Measurements from ENCODE around the gene MUC7. TPM values are rescaled to one million over a fixed set of nuclear protein-coding genes. Genes with fewer than 3 reads are reported as not detected.

MUC7 gene
- total RNA-seq: not detected in 2 replicates

DNA sequence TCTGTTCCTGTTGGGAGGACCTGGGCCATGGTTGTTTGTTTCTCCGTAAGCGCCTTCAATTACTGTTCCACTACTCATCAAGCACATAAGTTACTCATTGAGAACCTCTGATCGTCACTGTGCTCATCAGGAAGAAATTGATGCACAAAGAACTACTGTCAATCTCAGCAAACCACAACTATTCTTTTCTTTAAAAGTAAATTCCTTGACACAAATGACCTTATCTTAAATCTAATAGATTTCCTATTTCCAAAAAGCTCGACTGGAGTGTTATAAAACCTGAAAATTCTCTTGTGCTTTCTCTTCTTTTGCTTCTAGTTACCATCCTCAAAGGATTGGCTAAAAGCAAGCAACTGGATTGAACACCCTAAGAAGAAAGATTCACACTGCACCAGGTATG lies at the start of gene MUC7:
Gene MUC7, plus strand, starts transcription at position 301 of the 400 bp plus-strand sequence. CDS start 1,825 bp downstream, outside the sequence.

DNA sequence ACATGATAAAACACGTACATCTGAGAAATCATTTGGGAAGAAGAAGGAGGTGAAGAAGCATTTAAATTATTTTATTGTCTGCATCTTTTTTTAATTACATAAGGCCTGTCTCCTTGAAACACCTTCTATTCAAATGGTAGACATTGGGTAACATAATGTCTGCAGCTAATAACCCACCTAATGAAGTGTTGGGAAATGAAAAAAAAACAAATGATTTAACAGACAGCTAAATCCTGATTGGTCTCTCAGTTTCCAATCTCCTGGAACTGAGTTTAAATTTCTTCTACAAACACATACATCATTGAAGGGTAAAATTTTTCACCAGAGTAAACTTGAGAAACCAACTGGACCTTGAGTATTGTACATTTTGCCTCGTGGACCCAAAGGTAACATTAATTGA lies 46.3 kb downstream of the MUC7 start, which contains the start of gene AMTN:
Gene AMTN, plus strand, starts transcription at position 301 of the 400 bp plus-strand sequence. CDS start 209 bp downstream, outside the sequence.

Other genes starting within 250 kb of the MUC7 start
- not detected in 2 replicates for gene FDCSP, start 246.1 kb upstream of the MUC7 start, total RNA-seq
- not detected in 2 replicates for gene CSN3, start 229.6 kb upstream of the MUC7 start, total RNA-seq
- gene CABS1, start 137.2 kb upstream of the MUC7 start, total RNA-seq: not detected in 2 replicates
- gene SMR3A, start 111.4 kb upstream of the MUC7 start, total RNA-seq: not detected in 2 replicates
- not detected in 2 replicates for gene SMR3B, start 89.1 kb upstream of the MUC7 start, total RNA-seq
- gene OPRPN, start 74.3 kb upstream of the MUC7 start, total RNA-seq: not detected in 2 replicates
- gene AMTN, start 46.4 kb downstream of the MUC7 start, total RNA-seq: not detected in 2 replicates
- gene AMBN, start 120.1 kb downstream of the MUC7 start, total RNA-seq: not detected in 2 replicates
- 0.89 TPM in 1 of 2 replicates, not detected in the other for gene ENAM, start 156.5 kb downstream of the MUC7 start, total RNA-seq
- not detected in 2 replicates for gene JCHAIN, start 194.3 kb downstream of the MUC7 start, total RNA-seq
- 11.4 and 11.9 TPM in 2 replicates for gene UTP3, start 216.3 kb downstream of the MUC7 start, total RNA-seq
- 15.0 and 19.0 TPM in 2 replicates for gene RUFY3, start 249.8 kb downstream of the MUC7 start, total RNA-seq